Esophagus muscularis mucosa (tissue), 4 donors: ENCODE data around the gene HRAS. TPM values are rescaled to one million over a fixed set of nuclear protein-coding genes. Genes with fewer than 3 reads are reported as not detected.
A peak's percentile ranks its signal among the peaks of the same experiment; 100 is the strongest.

Experiments used
- DNase-seq: peaks from one replicate; pipeline ENCODE4 v3.0.0-alpha.2; 2017; ENCODE audit errors: extremely low spot score
- H3K27ac ChIP-seq, 4 donors: fragments of 200-600 bp; sonication (generic); replicated peaks in 1 of 4; 1 replicate in 3 of 4; 2 replicates in 1 of 4; pipeline ENCODE4 v1.5.1; 2016 to 2019; ENCODE audit warnings: mild to moderate bottlenecking in 1 of 4
- H3K27me3 ChIP-seq, 4 donors: fragments of 200-600 bp; sonication (generic); one replicate each; pipeline versions ENCODE4 v1.5.1 to v1.6.0; 2016 to 2019
- H3K36me3 ChIP-seq, 4 donors: fragments of 200-600 bp; sonication (generic); one replicate each; pipeline ENCODE4 v1.5.1; 2016 to 2019
- H3K4me1 ChIP-seq, 4 donors: fragments of 200-600 bp; sonication (generic); one replicate each; pipeline ENCODE4 v1.5.1; 2016 to 2019
- H3K4me3 ChIP-seq, 4 donors: fragments of 200-600 bp; sonication (generic); 1 replicate in 2 of 4; 2 replicates in 2 of 4; pipeline ENCODE4 v1.5.1; 2016 to 2019; ENCODE audit warnings: mild to moderate bottlenecking in 4 of 4, moderate library complexity in 1 of 4
- H3K9me3 ChIP-seq, 4 donors: fragments of 200-600 bp; sonication (generic); 1 replicate in 3 of 4; 2 replicates in 1 of 4; pipeline ENCODE4 v1.5.1; 2016 to 2019
- EP300 ChIP-seq: sonication (generic); formaldehyde crosslinking; IDR thresholded peaks from one replicate; pipeline ENCODE4 v1.6.1; 2017; ENCODE audit warnings: antibody characterized with exemption
- POLR2A ChIP-seq: fragments of 450-650 bp; IDR thresholded peaks from one replicate; pipeline ENCODE4 v1.6.1; 2017; ENCODE audit warnings: antibody characterized with exemption, moderate library complexity, mild to moderate bottlenecking, low read depth
- POLR2AphosphoS5 ChIP-seq, 2 donors: sonication (generic); formaldehyde crosslinking; IDR thresholded peaks; one replicate each; pipeline ENCODE4 v1.6.1; 2017; ENCODE audit warnings: antibody characterized with exemption in 2 of 2
- WGBS: methylation state at CpG from one replicate; pipeline ENCODE4 v1.1.5; 2018; 5-methylcytosine and 5-hydroxymethylcytosine counted together
- intact Hi-C: fragments of 100-400 bp; cut with DNase I; formaldehyde crosslinking; loops from one replicate; pipeline ENCODE4 v1.15.1; 2023
- total RNA-seq, 4 donors: library from RNA; depleted of rRNA; stranded (reverse); fragments of >200 nt; gene quantifications; one replicate each; pipeline versions ENCODE4 v1.1.0 to v1.2.1, GENCODE V29; 2016
- TF ChIP-seq, protein P1 (sequence below), 3 experiments: fragments of 200-600 bp in 2 of 3; fragments of 450-650 bp in 1 of 3; sonication (generic) in 2 of 3; IDR thresholded peaks; one replicate each; pipeline ENCODE4 v1.5.1; 2017 to 2019; ENCODE audit warnings: antibody characterized with exemption in 3 of 3, mild to moderate bottlenecking in 2 of 3, moderate library complexity in 1 of 3

HRAS gene
- total RNA-seq, 4 donors from 2014 or later, result 45.7 to 85.2 (median 61.7) TPM

DNA sequence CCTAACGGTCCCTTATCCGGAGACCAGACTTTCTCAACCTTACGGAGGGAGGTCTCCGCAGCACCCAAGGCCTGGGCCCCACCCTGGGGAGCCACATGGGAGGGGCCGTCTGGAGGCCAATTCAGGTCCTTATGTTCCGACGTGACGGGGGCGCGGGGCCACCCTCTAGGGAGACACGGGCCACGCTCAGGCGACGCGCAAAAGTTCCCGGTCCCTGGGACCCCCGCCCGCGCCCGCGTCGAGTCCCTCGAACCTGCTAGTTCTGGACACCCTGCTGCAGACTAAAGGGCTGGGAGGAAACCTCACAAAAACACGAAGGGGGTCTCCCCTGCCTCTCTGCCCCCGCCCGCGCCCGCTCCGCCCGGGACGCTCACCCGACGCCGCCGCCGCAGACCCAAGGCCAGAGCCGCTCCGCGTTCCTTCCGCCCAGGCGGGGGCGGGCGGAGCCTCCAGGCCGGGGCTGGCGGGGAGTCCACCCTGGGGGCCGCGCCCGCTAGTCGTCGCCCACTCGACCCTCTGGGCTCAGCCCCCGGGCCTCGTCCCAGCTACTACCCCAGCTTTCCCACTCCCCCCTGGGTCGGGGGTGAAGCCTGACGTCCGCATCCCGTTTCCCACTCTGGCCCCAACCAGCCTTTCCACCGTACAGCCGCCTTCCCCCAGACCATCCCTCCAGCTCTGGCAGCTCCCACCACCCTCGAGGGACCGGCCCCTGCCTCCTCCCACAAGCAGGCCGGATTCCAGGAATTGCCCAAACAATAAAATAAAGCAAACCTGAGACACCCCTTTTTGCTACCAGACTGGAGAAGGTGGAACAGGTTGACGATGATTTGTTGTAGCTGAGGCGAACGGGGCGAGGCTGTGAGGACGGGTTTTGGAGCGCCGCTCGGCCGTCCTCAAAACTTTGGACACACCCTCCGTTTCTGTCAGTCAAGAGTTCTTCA lies 31.1 kb downstream of the HRAS start:
- peaks cover 54 to 68% (median 60%) of the 10 kb centered on the region in 4 donors for H3K4me1 ChIP-seq
- no peak for DNase-seq
- TF ChIP-seq EP300 (no peak), POLR2AphosphoS5 (IDR thresholded peaks at IDR 0.05) (peak in 1 of 2 donors; percentile 52), POLR2A (peak; percentile 12)
- peak overlapping the region; percentile 64 to 93 (median 66) for H3K4me3 ChIP-seq
- intact Hi-C loops, result loop anchor here (5.0 kb wide), 1 partner anchor 52 kb away; the partner anchor contains the start of gene PTDSS2
- peak overlapping the region; percentile 77 to 100 (median 78) for H3K27ac ChIP-seq
- H3K9me3 ChIP-seq, result no peaks in the 10 kb centered on the region
- no peaks in the 10 kb centered on the region for H3K27me3 ChIP-seq
- WGBS, result 20% methylated on average over 43 of the region's 72 CpGs
- peaks cover 22 to 41% (median 36%) of the 10 kb centered on the region in 4 donors for H3K36me3 ChIP-seq

DNA sequence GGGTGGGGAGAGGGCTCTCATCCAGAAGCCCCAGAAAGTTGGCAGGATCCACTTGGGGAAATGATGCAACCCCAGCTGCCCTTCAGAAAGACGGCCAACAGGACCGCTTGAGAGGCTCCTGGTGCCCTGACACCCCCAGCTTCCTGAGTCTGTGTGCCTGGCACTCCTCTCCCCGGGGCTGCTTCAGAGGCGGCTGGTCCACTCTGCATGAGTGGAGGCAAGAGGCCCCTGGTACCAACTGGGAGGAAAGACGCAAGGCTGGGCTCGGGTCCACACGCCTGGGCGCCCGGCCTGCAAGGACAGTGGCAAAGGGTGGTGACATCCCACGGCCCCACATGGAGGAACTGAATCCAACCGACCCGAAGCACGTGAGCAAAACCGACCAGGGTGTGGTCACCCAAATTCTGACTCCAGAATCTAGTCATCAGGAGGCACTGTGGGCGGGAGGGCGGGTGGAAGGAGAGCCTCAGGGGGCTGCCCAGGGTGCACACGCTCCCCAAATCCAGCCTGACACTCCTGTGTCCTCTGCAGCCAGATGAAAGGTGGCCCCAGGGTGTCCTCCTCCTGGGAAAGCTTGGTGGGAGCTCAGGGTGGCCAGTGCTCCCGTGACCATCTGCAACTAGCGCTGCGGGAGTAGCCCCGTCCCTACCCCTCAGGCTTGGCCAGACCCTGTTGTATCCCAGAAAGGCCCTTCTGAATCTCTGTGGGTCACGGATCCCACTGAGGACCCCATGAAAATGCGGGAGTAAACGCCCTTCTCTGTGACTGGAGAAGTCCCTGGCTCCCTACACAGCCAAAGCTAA lies 32.0 kb downstream of the HRAS start:
- Histone ChIP-seq H3K27ac (peak overlapping the region; percentile 77 to 100 (median 78)), H3K27me3 (no peaks in the 10 kb centered on the region), H3K36me3 (peaks cover 32 to 44% (median 40%) of the 10 kb centered on the region in 4 donors), H3K4me1 (peaks cover 56 to 59% (median 58%) of the 10 kb centered on the region in 4 donors), H3K9me3 (no peaks in the 10 kb centered on the region), H3K4me3 (peak overlapping the region; percentile 64 to 93 (median 66))
- no peak for TF ChIP-seq EP300
- peak in 1 of 2 donors; percentile 32 for TF ChIP-seq POLR2AphosphoS5 (IDR thresholded peaks at IDR 0.05)
- TF ChIP-seq, protein P1, sequence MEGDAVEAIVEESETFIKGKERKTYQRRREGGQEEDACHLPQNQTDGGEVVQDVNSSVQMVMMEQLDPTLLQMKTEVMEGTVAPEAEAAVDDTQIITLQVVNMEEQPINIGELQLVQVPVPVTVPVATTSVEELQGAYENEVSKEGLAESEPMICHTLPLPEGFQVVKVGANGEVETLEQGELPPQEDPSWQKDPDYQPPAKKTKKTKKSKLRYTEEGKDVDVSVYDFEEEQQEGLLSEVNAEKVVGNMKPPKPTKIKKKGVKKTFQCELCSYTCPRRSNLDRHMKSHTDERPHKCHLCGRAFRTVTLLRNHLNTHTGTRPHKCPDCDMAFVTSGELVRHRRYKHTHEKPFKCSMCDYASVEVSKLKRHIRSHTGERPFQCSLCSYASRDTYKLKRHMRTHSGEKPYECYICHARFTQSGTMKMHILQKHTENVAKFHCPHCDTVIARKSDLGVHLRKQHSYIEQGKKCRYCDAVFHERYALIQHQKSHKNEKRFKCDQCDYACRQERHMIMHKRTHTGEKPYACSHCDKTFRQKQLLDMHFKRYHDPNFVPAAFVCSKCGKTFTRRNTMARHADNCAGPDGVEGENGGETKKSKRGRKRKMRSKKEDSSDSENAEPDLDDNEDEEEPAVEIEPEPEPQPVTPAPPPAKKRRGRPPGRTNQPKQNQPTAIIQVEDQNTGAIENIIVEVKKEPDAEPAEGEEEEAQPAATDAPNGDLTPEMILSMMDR (IDR thresholded peaks at IDR 0.05), result no peak
- WGBS, result 38% methylated on average over 5 of the region's 24 CpGs
- intact Hi-C loops, result loop anchor here (5.0 kb wide), 1 partner anchor 51 kb away; the partner anchor contains the start of gene PTDSS2
- DNase-seq, result no peak

DNA sequence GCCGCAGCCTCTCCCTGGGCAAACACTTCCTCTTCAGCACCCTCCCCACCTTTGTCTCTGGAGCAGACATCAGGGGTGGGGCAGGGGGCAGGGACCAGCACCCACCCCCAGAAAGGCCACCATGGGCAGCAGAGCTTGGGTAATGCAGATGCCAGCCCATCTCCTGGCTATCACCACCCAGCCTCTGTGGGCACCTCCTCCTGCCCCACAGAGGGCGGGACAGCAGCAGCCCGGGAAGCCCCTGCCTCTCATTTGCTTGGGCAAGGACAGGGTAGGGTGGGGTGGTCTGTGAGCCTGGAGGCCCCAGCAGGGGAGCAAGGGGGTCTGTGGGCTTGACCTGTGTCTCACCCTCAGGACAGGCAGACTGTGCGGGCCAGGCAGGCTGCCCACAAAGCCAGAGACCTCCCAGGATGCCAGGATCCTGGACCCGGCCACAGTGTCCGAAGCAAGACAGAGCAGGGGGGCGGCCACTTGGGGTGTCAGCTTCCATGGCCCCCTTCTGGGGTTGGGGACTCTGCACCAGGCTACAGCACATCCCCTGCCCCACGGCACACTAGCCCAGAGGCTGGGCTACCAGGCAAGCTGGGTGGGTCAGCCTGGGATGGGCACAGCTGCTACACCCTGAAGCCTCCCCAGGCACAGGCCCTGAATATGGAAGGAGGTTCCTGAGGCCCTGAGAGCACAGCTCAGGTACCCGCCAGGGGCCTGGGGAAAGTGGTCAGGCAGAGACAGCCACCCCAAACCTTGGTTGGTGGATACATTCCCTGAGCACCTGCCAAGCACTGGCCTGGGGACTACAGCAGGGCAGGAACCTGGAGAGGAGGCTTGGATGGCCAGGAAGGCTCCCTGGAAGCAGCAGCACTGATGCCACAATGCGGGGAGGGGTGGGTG lies 32.8 kb downstream of the HRAS start:
- TF ChIP-seq EP300, result no peak
- no peak for TF ChIP-seq POLR2A
- TF ChIP-seq, protein P1 (IDR thresholded peaks at IDR 0.05), result no peak
- WGBS, result 57% methylated on average over 3 of the region's 10 CpGs
- H3K27me3 ChIP-seq, result no peaks in the 10 kb centered on the region
- H3K27ac ChIP-seq, result peak overlapping the region; percentile 77 to 100 (median 78)
- DNase-seq, result no peak
- no peaks in the 10 kb centered on the region for H3K9me3 ChIP-seq
- H3K4me3 ChIP-seq, result peak overlapping the region in 2 of 4 donors; percentile 64 to 93
- intact Hi-C loops, result loop anchor here (5.0 kb wide), 1 partner anchor 50 kb away; the partner anchor contains the start of gene PTDSS2
- peaks cover 40 to 49% (median 47%) of the 10 kb centered on the region in 4 donors for H3K36me3 ChIP-seq
- peaks cover 47 to 58% (median 49%) of the 10 kb centered on the region in 4 donors for H3K4me1 ChIP-seq

DNA sequence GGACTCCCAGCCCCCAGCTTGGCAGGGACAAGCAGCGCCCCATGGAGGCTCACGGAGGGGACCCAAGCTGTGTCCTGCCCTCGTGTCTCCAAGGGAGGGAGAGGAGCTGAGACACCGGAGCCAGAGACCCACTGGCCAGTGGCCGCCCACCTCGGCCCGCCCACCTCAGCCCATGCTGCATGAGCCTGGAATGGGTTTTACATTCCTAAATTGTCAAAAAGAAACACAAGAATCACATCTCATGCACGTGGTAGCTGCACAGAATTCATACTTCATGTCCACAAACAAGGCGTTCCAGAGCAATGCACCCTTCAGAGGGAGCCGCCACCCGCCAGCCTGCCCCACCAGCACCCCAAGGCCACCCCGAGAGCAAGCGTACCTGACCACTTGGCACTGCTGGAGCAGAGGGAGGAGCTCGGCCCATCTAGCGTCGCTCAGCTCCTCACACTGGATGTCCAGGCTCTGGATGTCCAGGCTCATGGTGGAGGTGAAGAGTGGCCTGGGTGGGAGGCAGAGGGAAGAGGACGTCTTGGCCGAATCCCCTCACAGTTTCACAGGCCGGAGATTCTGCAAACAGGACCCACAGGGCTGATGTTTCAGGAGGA lies 33.6 kb downstream of the HRAS start:
- Histone ChIP-seq H3K27me3 (no peaks in the 10 kb centered on the region), H3K9me3 (no peaks in the 10 kb centered on the region), H3K4me3 (no peak overlapping the region), H3K27ac (peak overlapping the region in 2 of 4 donors; percentile 77 to 100), H3K36me3 (peaks cover 48 to 57% (median 54%) of the 10 kb centered on the region in 4 donors), H3K4me1 (peaks cover 45 to 57% (median 47%) of the 10 kb centered on the region in 4 donors)
- no peak for DNase-seq
- intact Hi-C loops, result loop anchor here (5.0 kb wide), 1 partner anchor 49 kb away; the partner anchor contains the start of gene PTDSS2
- 80% methylated on average over 10 of the region's 19 CpGs for WGBS
- no peak for TF ChIP-seq POLR2A
- TF ChIP-seq, protein P1 (IDR thresholded peaks at IDR 0.05), result no peak
- no peak for TF ChIP-seq EP300
- no peak for TF ChIP-seq POLR2AphosphoS5 (IDR thresholded peaks at IDR 0.05)
